Neuronal stem cell (in vitro differentiated cells): ENCODE measurements around the gene SORBS2.

Experiments used
- DNase-seq: peaks from one replicate; pipeline ENCODE4 v3.0.0-alpha.2; 2013; ENCODE audit warnings: low spot score
- H2AFZ ChIP-seq: one replicate; pipeline ENCODE4 v1.6.1; 2013; ENCODE audit warnings: mild to moderate bottlenecking, low read length, inconsistent platforms
- H2AK5ac ChIP-seq: 2 replicates; pipeline ENCODE4 v1.6.1; 2013; ENCODE audit warnings: low read depth, mild to moderate bottlenecking, inconsistent platforms, low read length, moderate library complexity, mixed read lengths
- H2BK120ac ChIP-seq: 2 replicates; pipeline ENCODE4 v1.6.1; 2013; ENCODE audit warnings: low read depth, mild to moderate bottlenecking, inconsistent platforms, low read length, moderate library complexity, mixed read lengths
- H2BK12ac ChIP-seq: one replicate; pipeline ENCODE4 v1.6.1; 2013; ENCODE audit warnings: low read length, inconsistent platforms
- H2BK15ac ChIP-seq: 2 replicates; pipeline ENCODE4 v1.6.1; 2013; ENCODE audit warnings: mild to moderate bottlenecking, low read length, inconsistent platforms, mixed read lengths
- H2BK5ac ChIP-seq: one replicate; pipeline ENCODE4 v1.6.1; 2013; ENCODE audit warnings: inconsistent platforms, mild to moderate bottlenecking, low read length, moderate library complexity
- H3K14ac ChIP-seq: one replicate; pipeline ENCODE4 v1.6.1; 2013; ENCODE audit warnings: low read length, inconsistent platforms
- H3K18ac ChIP-seq: 2 replicates; pipeline ENCODE4 v1.6.1; 2013; ENCODE audit warnings: low read length, inconsistent platforms
- H3K23ac ChIP-seq: 2 replicates; pipeline ENCODE4 v1.6.1; 2013; ENCODE audit warnings: low read depth, mild to moderate bottlenecking, mixed read lengths, low read length, inconsistent platforms; ENCODE audit not compliant: poor library complexity
- H3K27ac ChIP-seq: replicated peaks from 3 replicates; pipeline ENCODE4 v1.5.1; 2013; ENCODE audit warnings: low read length, inconsistent platforms
- H3K27me3 ChIP-seq, 3 experiments: 2 replicates each; pipeline ENCODE4 v1.6.1; 2013; ENCODE audit warnings: low read length in 3 of 3, mild to moderate bottlenecking in 2 of 3, inconsistent platforms in 1 of 3, low read depth in 1 of 3, mixed read lengths in 1 of 3, moderate library complexity in 1 of 3; ENCODE audit not compliant: control insufficient read depth in 3 of 3, insufficient read depth in 3 of 3
- H3K36me3 ChIP-seq, 2 donors: replicated peaks in 1 of 2; 2 replicates each; pipeline ENCODE4 v1.6.1; 2013; ENCODE audit warnings: low read length in 2 of 2; ENCODE audit not compliant: control insufficient read depth in 2 of 2, insufficient read depth in 2 of 2
- H3K4ac ChIP-seq: 2 replicates; pipeline ENCODE4 v1.6.1; 2013; ENCODE audit warnings: inconsistent platforms, mild to moderate bottlenecking, low read length, moderate library complexity
- H3K4me1 ChIP-seq, 2 donors: 1 replicate in 1 of 2; 2 replicates in 1 of 2; pipeline ENCODE4 v1.6.1; 2013; ENCODE audit warnings: low read length in 2 of 2, low read depth in 1 of 2; ENCODE audit not compliant: control insufficient read depth in 2 of 2, insufficient read depth in 1 of 2
- H3K4me2 ChIP-seq: one replicate; pipeline ENCODE4 v1.6.1; 2013; ENCODE audit warnings: mild to moderate bottlenecking, low read length, inconsistent platforms; ENCODE audit not compliant: insufficient read depth, poor library complexity, severe bottlenecking
- H3K4me3 ChIP-seq, 2 donors: 2 replicates each; pipeline ENCODE4 v1.5.1; 2013; ENCODE audit warnings: low read length in 2 of 2, mild to moderate bottlenecking in 2 of 2, inconsistent platforms in 1 of 2, moderate library complexity in 1 of 2
- H3K79me1 ChIP-seq: one replicate; pipeline ENCODE4 v1.6.1; 2013; ENCODE audit warnings: low read depth, mild to moderate bottlenecking, inconsistent platforms, low read length, moderate library complexity
- H3K9ac ChIP-seq: one replicate; pipeline ENCODE4 v1.6.1; 2013; ENCODE audit warnings: mild to moderate bottlenecking, low read depth, low read length, inconsistent platforms; ENCODE audit not compliant: poor library complexity
- H3K9me3 ChIP-seq, 2 donors: replicated peaks in 1 of 2; 2 replicates each; pipeline versions ENCODE3 to v1.6.1; 2013; ENCODE audit warnings: low read length in 2 of 2, mild to moderate bottlenecking in 2 of 2, inconsistent platforms in 1 of 2, low read depth in 1 of 2, mixed read lengths in 1 of 2, moderate library complexity in 1 of 2; ENCODE audit not compliant: control insufficient read depth in 2 of 2, insufficient read depth in 1 of 2
- H4K8ac ChIP-seq: one replicate; pipeline ENCODE4 v1.6.1; 2013; ENCODE audit warnings: low read depth, mild to moderate bottlenecking, inconsistent platforms, low read length, moderate library complexity
- H4K91ac ChIP-seq: one replicate; pipeline ENCODE4 v1.6.1; 2013; ENCODE audit warnings: low read length, low read depth, mild to moderate bottlenecking, inconsistent platforms; ENCODE audit not compliant: poor library complexity
- whole genome bisulfite sequencing, 2 donors: extraction: QIAGEN DNeasy Blood & Tissue Kit; methylation state at CpG; one replicate each; pipeline ENCODE4 v1.1.7; 2013; ENCODE audit warnings: missing lambda C conversion rate in 2 of 2, mixed read lengths in 1 of 2; ENCODE audit not compliant: insufficient read length in 2 of 2, insufficient replicate concordance in 1 of 2; ENCODE audit errors: extremely low coverage in 2 of 2; 5-methylcytosine and 5-hydroxymethylcytosine counted together

The SORBS2 gene

GRCh38 chr4:185680617-185681016, 131.4 kb downstream of the SORBS2 start:
- Histone ChIP-seq H3K23ac (no peak overlapping the region), H3K79me1 (no peaks in the 10 kb centered on the region), H3K18ac (no peak overlapping the region), H3K4me3 (no peak overlapping the region), H3K9me3 (peaks cover 3 to 10% of the 10 kb centered on the region in 2 donors), H3K4me1 (no peaks in the 10 kb centered on the region), H4K91ac (no peak overlapping the region), H3K36me3 (peaks cover 9 to 15% of the 10 kb centered on the region in 2 donors), H3K4me2 (no peak overlapping the region), H3K27me3 (no peaks in the 10 kb centered on the region), H3K9ac (no peak overlapping the region), H3K14ac (no peak overlapping the region), H2BK15ac (no peak overlapping the region), H2BK12ac (no peak overlapping the region), H2AFZ (no peak overlapping the region), H2BK120ac (no peak overlapping the region), H3K4ac (no peak overlapping the region), H2AK5ac (no peak overlapping the region), H2BK5ac (no peak overlapping the region), H3K27ac (no peak overlapping the region), H4K8ac (no peak overlapping the region)
- WGBS, 2 donors = no CpG with 5 or more reads among the region's 7 CpGs
- DNase-seq = no peak

DNA sequence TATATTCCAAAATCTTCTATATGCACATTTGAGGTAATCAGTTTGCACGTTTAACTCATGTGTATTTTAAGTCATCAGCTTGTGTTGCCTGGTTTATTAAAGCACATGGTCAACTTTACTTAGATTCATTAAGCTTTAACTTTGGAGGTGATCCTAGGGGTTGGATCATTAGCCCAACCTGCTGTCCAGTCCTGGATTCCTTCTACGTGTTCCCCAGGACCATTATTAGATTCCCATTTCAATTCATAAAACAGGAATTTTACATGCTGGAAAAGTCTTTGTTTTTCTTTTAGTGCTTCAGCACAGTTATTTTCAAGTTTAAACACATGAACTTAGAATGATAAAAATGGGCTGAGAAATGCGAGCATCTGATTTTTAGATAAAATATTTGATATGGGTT, 132.5 kb downstream of the SORBS2 start:
- H3K4me3 ChIP-seq = no peak overlapping the region
- WGBS, 2 donors = no CpG with 5 or more reads among the region's 3 CpGs
- no peak for DNase-seq
- peaks cover 13 to 21% of the 10 kb centered on the region in 2 donors for H3K36me3 ChIP-seq
- no peak overlapping the region for H3K4me2 ChIP-seq
- H2BK12ac ChIP-seq = no peak overlapping the region
- H2BK5ac ChIP-seq = no peak overlapping the region
- H2BK120ac ChIP-seq = no peak overlapping the region
- no peak overlapping the region for H3K18ac ChIP-seq
- no peak overlapping the region for H4K91ac ChIP-seq
- H3K14ac ChIP-seq = no peak overlapping the region
- H2BK15ac ChIP-seq = no peak overlapping the region
- peaks cover 5 to 10% of the 10 kb centered on the region in 2 donors for H3K9me3 ChIP-seq
- no peak overlapping the region for H4K8ac ChIP-seq
- H2AK5ac ChIP-seq = no peak overlapping the region
- H2AFZ ChIP-seq = no peak overlapping the region
- no peak overlapping the region for H3K4ac ChIP-seq
- H3K4me1 ChIP-seq = no peaks in the 10 kb centered on the region
- no peaks in the 10 kb centered on the region for H3K79me1 ChIP-seq
- no peak overlapping the region for H3K27ac ChIP-seq
- no peak overlapping the region for H3K23ac ChIP-seq
- no peak overlapping the region for H3K9ac ChIP-seq
- H3K27me3 ChIP-seq = no peaks in the 10 kb centered on the region

- H3K4me2 ChIP-seq = no peak overlapping the region
- no peak overlapping the region for H4K8ac ChIP-seq
- H2BK15ac ChIP-seq = no peak overlapping the region
- H3K27me3 ChIP-seq = no peaks in the 10 kb centered on the region
- H2AFZ ChIP-seq = no peak overlapping the region
- DNase-seq = no peak
- no peak overlapping the region for H2BK12ac ChIP-seq
- peaks cover 5 to 10% of the 10 kb centered on the region in 2 donors for H3K9me3 ChIP-seq
- no peak overlapping the region for H3K23ac ChIP-seq
- H4K91ac ChIP-seq = no peak overlapping the region
- no peak overlapping the region for H3K4ac ChIP-seq
- no peak overlapping the region for H2BK5ac ChIP-seq
- H2AK5ac ChIP-seq = no peak overlapping the region
- no peak overlapping the region for H2BK120ac ChIP-seq
- H3K79me1 ChIP-seq = no peaks in the 10 kb centered on the region
- no CpG with 5 or more reads among the region's 1 CpG for WGBS, 2 donors
- no peak overlapping the region for H3K9ac ChIP-seq
- H3K14ac ChIP-seq = no peak overlapping the region
- H3K36me3 ChIP-seq = peaks cover 13 to 21% of the 10 kb centered on the region in 2 donors
- no peak overlapping the region for H3K27ac ChIP-seq
- no peak overlapping the region for H3K18ac ChIP-seq
- no peak overlapping the region for H3K4me3 ChIP-seq
- H3K4me1 ChIP-seq = no peaks in the 10 kb centered on the region
Observed at GRCh38 chr4:185677637-185678314, 134.2 kb downstream of the SORBS2 start.

- peaks cover 9 to 22% of the 10 kb centered on the region in 2 donors for H3K36me3 ChIP-seq
- no peak overlapping the region for H3K9ac ChIP-seq
Observed at GRCh38 chr4:185672618-185673017, 139.4 kb downstream of the SORBS2 start.

More at GRCh38 chr4:185672618-185673017, 139.4 kb downstream of the SORBS2 start:
- Histone ChIP-seq H3K4ac (no peak overlapping the region), H2BK15ac (no peak overlapping the region), H2AFZ (no peak overlapping the region), H3K27ac (no peak overlapping the region), H3K79me1 (no peaks in the 10 kb centered on the region), H4K91ac (no peak overlapping the region), H3K4me2 (no peak overlapping the region), H3K18ac (no peak overlapping the region), H3K23ac (no peak overlapping the region), H4K8ac (no peak overlapping the region), H2BK120ac (no peak overlapping the region), H3K27me3 (no peaks in the 10 kb centered on the region), H3K4me1 (peaks cover 0 to 2% of the 10 kb centered on the region in 2 donors), H2BK5ac (no peak overlapping the region), H2BK12ac (no peak overlapping the region), H3K9me3 (peaks cover 5 to 9% of the 10 kb centered on the region in 2 donors), H3K4me3 (no peak overlapping the region), H2AK5ac (no peak overlapping the region), H3K14ac (no peak overlapping the region)
- WGBS, 2 donors = no CpG with 5 or more reads among the region's 4 CpGs
- no peak for DNase-seq
